ENCODE data around the gene MELK.

Gene MELK

GRCh38 chr9:36664806-36665205, 92.1 kb downstream of the MELK start:
- no peak overlapping the region for H3K9ac ChIP-seq (ENCODE audit: low read depth in 1 of 2, low read length in 2 of 2)

DNA sequence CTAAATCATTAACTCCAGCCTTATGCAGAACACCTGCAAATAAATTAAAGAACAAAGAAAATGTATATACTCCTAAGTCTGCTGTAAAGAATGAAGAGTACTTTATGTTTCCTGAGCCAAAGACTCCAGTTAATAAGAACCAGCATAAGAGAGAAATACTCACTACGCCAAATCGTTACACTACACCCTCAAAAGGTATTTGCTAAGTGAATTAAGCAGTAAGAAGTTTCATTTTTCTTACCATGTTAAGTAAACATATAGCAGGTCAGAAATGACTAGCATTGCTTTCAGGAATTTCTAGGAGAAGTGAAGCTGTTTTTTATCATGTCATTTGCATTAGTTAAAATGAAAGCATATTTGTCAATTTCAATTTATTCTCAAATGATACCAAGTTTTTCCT, 92.7 kb downstream of the MELK start:
- Histone ChIP-seq H3K9me3 (ENCODE audit: control insufficient read depth in 1 of 2, low read length in 2 of 2) (no peaks in the 10 kb centered on the region), H3K36me3 (ENCODE audit: control insufficient read depth in 1 of 2, insufficient read depth in 2 of 2, low read length in 2 of 2) (peaks cover 3 to 8% of the 10 kb centered on the region in 2 donors), H3K27me3 (ENCODE audit: control insufficient read depth in 1 of 2, insufficient read depth in 2 of 2, low read length in 2 of 2) (no peaks in the 10 kb centered on the region), H3K9ac (ENCODE audit: low read depth in 1 of 2, low read length in 2 of 2) (no peak overlapping the region), H3K27ac (ENCODE audit: low read depth, low read length) (no peak overlapping the region), H3K4me3 (ENCODE audit: low read depth in 1 of 2, low read length in 2 of 2) (no peak overlapping the region), H3K4me1 (ENCODE audit: control insufficient read depth in 1 of 2, insufficient read depth in 2 of 2, low read length in 2 of 2) (peaks cover 7% of the 10 kb centered on the region in 2 donors)

More at GRCh38 chr9:36664806-36665205, 92.1 kb downstream of the MELK start:
- H3K9me3 ChIP-seq (ENCODE audit: control insufficient read depth in 1 of 2, low read length in 2 of 2), result no peaks in the 10 kb centered on the region
- H3K27ac ChIP-seq (ENCODE audit: low read depth, low read length), result no peak overlapping the region
- no peaks in the 10 kb centered on the region for H3K27me3 ChIP-seq (ENCODE audit: control insufficient read depth in 1 of 2, insufficient read depth in 2 of 2, low read length in 2 of 2)
- H3K4me3 ChIP-seq (ENCODE audit: low read depth in 1 of 2, low read length in 2 of 2), result no peak overlapping the region
- H3K36me3 ChIP-seq (ENCODE audit: control insufficient read depth in 1 of 2, insufficient read depth in 2 of 2, low read length in 2 of 2), result peaks cover 3 to 8% of the 10 kb centered on the region in 2 donors
- H3K4me1 ChIP-seq (ENCODE audit: control insufficient read depth in 1 of 2, insufficient read depth in 2 of 2, low read length in 2 of 2), result peaks cover 7% of the 10 kb centered on the region in 2 donors

DNA sequence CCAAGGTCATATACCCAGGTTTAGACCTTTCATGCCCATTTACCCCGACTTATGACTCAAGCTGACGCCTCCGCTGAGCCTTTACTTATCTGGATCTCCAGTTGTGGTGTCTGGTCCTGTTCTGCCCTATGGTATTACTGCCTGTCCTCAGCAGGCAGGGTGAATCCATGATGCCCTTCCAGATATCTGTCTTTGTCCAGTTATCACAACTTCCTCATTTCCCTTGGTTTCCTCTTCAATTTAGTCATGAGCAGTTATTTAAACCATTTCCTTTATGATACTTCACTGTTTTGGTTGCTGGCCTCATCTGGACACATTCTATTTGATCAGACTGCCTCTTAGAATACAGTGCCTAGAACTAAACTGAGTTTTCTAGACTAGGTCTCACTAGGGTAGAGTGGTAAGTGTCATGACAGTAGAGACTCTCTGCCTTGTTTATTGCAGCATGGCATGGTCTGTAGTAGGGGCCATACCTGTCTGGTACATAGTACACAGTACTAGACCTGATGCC, 93.3 kb downstream of the MELK start:
- Histone ChIP-seq H3K4me3 (ENCODE audit: low read depth in 1 of 2, low read length in 2 of 2) (no peak overlapping the region), H3K9me3 (ENCODE audit: control insufficient read depth in 1 of 2, low read length in 2 of 2) (no peaks in the 10 kb centered on the region), H3K9ac (ENCODE audit: low read depth in 1 of 2, low read length in 2 of 2) (no peak overlapping the region), H3K4me1 (ENCODE audit: control insufficient read depth in 1 of 2, insufficient read depth in 2 of 2, low read length in 2 of 2) (peaks cover 7% of the 10 kb centered on the region in 2 donors), H3K36me3 (ENCODE audit: control insufficient read depth in 1 of 2, insufficient read depth in 2 of 2, low read length in 2 of 2) (peaks cover 3 to 10% of the 10 kb centered on the region in 2 donors), H3K27me3 (ENCODE audit: control insufficient read depth in 1 of 2, insufficient read depth in 2 of 2, low read length in 2 of 2) (no peaks in the 10 kb centered on the region), H3K27ac (ENCODE audit: low read depth, low read length) (no peak overlapping the region)

GRCh38 chr9:36671561-36671960, 98.9 kb downstream of the MELK start:
- Histone ChIP-seq H3K27me3 (ENCODE audit: control insufficient read depth in 1 of 2, insufficient read depth in 2 of 2, low read length in 2 of 2) (no peaks in the 10 kb centered on the region), H3K27ac (ENCODE audit: low read depth, low read length) (no peak overlapping the region), H3K36me3 (ENCODE audit: control insufficient read depth in 1 of 2, insufficient read depth in 2 of 2, low read length in 2 of 2) (peaks cover 0 to 5% of the 10 kb centered on the region in 2 donors), H3K9ac (ENCODE audit: low read depth in 1 of 2, low read length in 2 of 2) (no peak overlapping the region), H3K4me3 (ENCODE audit: low read depth in 1 of 2, low read length in 2 of 2) (no peak overlapping the region), H3K9me3 (ENCODE audit: control insufficient read depth in 1 of 2, low read length in 2 of 2) (no peaks in the 10 kb centered on the region), H3K4me1 (ENCODE audit: control insufficient read depth in 1 of 2, insufficient read depth in 2 of 2, low read length in 2 of 2) (peaks cover 0 to 1% of the 10 kb centered on the region in 2 donors)

DNA sequence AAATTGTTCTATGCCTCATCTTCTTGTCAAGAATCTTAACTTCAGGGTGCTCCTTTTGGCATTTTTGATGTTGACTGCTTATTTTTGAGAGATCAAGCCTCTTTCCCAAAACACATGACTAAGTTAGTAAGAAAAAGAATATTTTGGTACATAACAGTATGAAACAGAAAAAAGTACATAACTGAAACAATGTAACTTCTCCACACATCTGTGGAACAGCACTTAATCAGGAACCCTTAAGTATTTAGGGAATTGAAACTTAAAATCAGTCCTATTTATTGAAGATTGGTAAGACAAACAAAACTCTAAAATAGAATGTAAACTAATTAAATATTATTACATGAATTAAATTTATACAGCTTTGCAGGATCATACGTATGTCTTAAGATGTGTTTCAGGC, 103.4 kb downstream of the MELK start:
- Histone ChIP-seq H3K27me3 (ENCODE audit: control insufficient read depth in 1 of 2, insufficient read depth in 2 of 2, low read length in 2 of 2) (no peaks in the 10 kb centered on the region), H3K9ac (ENCODE audit: low read depth in 1 of 2, low read length in 2 of 2) (no peak overlapping the region), H3K4me3 (ENCODE audit: low read depth in 1 of 2, low read length in 2 of 2) (no peak overlapping the region), H3K27ac (ENCODE audit: low read depth, low read length) (no peak overlapping the region), H3K9me3 (ENCODE audit: control insufficient read depth in 1 of 2, low read length in 2 of 2) (no peaks in the 10 kb centered on the region), H3K36me3 (ENCODE audit: control insufficient read depth in 1 of 2, insufficient read depth in 2 of 2, low read length in 2 of 2) (peaks cover 0 to 2% of the 10 kb centered on the region in 2 donors), H3K4me1 (ENCODE audit: control insufficient read depth in 1 of 2, insufficient read depth in 2 of 2, low read length in 2 of 2) (no peaks in the 10 kb centered on the region)

- Histone ChIP-seq H3K36me3 (ENCODE audit: control insufficient read depth in 1 of 2, insufficient read depth in 2 of 2, low read length in 2 of 2) (peaks cover 0 to 2% of the 10 kb centered on the region in 2 donors), H3K9ac (ENCODE audit: low read depth in 1 of 2, low read length in 2 of 2) (no peak overlapping the region), H3K9me3 (ENCODE audit: control insufficient read depth in 1 of 2, low read length in 2 of 2) (no peaks in the 10 kb centered on the region), H3K4me3 (ENCODE audit: low read depth in 1 of 2, low read length in 2 of 2) (no peak overlapping the region), H3K27me3 (ENCODE audit: control insufficient read depth in 1 of 2, insufficient read depth in 2 of 2, low read length in 2 of 2) (no peaks in the 10 kb centered on the region), H3K27ac (ENCODE audit: low read depth, low read length) (no peak overlapping the region), H3K4me1 (ENCODE audit: control insufficient read depth in 1 of 2, insufficient read depth in 2 of 2, low read length in 2 of 2) (no peaks in the 10 kb centered on the region)
Observed at GRCh38 chr9:36676778-36677485, 104.2 kb downstream of the MELK start.

- no peaks in the 10 kb centered on the region for H3K4me1 ChIP-seq (ENCODE audit: control insufficient read depth in 1 of 2, insufficient read depth in 2 of 2, low read length in 2 of 2)
- H3K4me3 ChIP-seq (ENCODE audit: low read depth in 1 of 2, low read length in 2 of 2), result no peak overlapping the region
- no peaks in the 10 kb centered on the region for H3K9me3 ChIP-seq (ENCODE audit: control insufficient read depth in 1 of 2, low read length in 2 of 2)
- H3K27ac ChIP-seq (ENCODE audit: low read depth, low read length), result no peak overlapping the region
- H3K27me3 ChIP-seq (ENCODE audit: control insufficient read depth in 1 of 2, insufficient read depth in 2 of 2, low read length in 2 of 2), result no peaks in the 10 kb centered on the region
- peaks cover 0 to 2% of the 10 kb centered on the region in 2 donors for H3K36me3 ChIP-seq (ENCODE audit: control insufficient read depth in 1 of 2, insufficient read depth in 2 of 2, low read length in 2 of 2)
- no peak overlapping the region for H3K9ac ChIP-seq (ENCODE audit: low read depth in 1 of 2, low read length in 2 of 2)
Observed at GRCh38 chr9:36677611-36678010, 104.9 kb downstream of the MELK start.

GRCh38 chr9:36679710-36680109, 107.0 kb downstream of the MELK start:
- Histone ChIP-seq H3K27me3 (ENCODE audit: control insufficient read depth in 1 of 2, insufficient read depth in 2 of 2, low read length in 2 of 2) (no peaks in the 10 kb centered on the region), H3K9me3 (ENCODE audit: control insufficient read depth in 1 of 2, low read length in 2 of 2) (no peaks in the 10 kb centered on the region), H3K9ac (ENCODE audit: low read depth in 1 of 2, low read length in 2 of 2) (no peak overlapping the region), H3K36me3 (ENCODE audit: control insufficient read depth in 1 of 2, insufficient read depth in 2 of 2, low read length in 2 of 2) (peaks cover 0 to 2% of the 10 kb centered on the region in 2 donors), H3K4me1 (ENCODE audit: control insufficient read depth in 1 of 2, insufficient read depth in 2 of 2, low read length in 2 of 2) (no peaks in the 10 kb centered on the region), H3K4me3 (ENCODE audit: low read depth in 1 of 2, low read length in 2 of 2) (no peak overlapping the region), H3K27ac (ENCODE audit: low read depth, low read length) (no peak overlapping the region)

DNA sequence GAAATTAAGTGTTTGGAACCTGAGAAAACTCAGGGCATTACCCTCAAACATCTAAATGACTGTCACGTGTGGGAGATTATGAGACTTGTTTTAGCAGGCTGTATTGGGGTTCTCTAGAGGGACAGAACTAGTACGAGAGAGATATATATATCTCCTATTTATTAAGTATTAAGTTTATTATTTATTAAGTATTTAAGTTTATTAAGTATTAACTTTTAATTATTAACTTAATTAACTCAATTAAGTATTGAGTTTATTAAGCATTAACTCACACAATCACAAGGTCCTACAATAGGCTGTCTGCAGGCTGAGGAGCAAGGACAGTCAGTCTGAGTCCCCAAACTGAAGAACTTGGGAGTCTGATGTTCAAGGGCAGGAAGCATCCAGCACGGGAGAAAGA, 113.8 kb downstream of the MELK start:
- Histone ChIP-seq H3K4me1 (ENCODE audit: control insufficient read depth in 1 of 2, insufficient read depth in 2 of 2, low read length in 2 of 2) (no peaks in the 10 kb centered on the region), H3K27ac (ENCODE audit: low read depth, low read length) (no peak overlapping the region)

GRCh38 chr9:36690412-36691168, 117.9 kb downstream of the MELK start:
- H3K36me3 ChIP-seq (ENCODE audit: control insufficient read depth in 1 of 2, insufficient read depth in 2 of 2, low read length in 2 of 2), result no peaks in the 10 kb centered on the region
- no peaks in the 10 kb centered on the region for H3K9me3 ChIP-seq (ENCODE audit: control insufficient read depth in 1 of 2, low read length in 2 of 2)
- H3K4me3 ChIP-seq (ENCODE audit: low read depth in 1 of 2, low read length in 2 of 2), result no peak overlapping the region
- no peak overlapping the region for H3K27ac ChIP-seq (ENCODE audit: low read depth, low read length)
- no peaks in the 10 kb centered on the region for H3K4me1 ChIP-seq (ENCODE audit: control insufficient read depth in 1 of 2, insufficient read depth in 2 of 2, low read length in 2 of 2)
- H3K9ac ChIP-seq (ENCODE audit: low read depth in 1 of 2, low read length in 2 of 2), result no peak overlapping the region
- no peaks in the 10 kb centered on the region for H3K27me3 ChIP-seq (ENCODE audit: control insufficient read depth in 1 of 2, insufficient read depth in 2 of 2, low read length in 2 of 2)

More for the DNA sequence above, 113.8 kb downstream of the MELK start:
- Histone ChIP-seq H3K9me3 (ENCODE audit: control insufficient read depth in 1 of 2, low read length in 2 of 2) (no peaks in the 10 kb centered on the region), H3K9ac (ENCODE audit: low read depth in 1 of 2, low read length in 2 of 2) (no peak overlapping the region), H3K4me3 (ENCODE audit: low read depth in 1 of 2, low read length in 2 of 2) (no peak overlapping the region), H3K36me3 (ENCODE audit: control insufficient read depth in 1 of 2, insufficient read depth in 2 of 2, low read length in 2 of 2) (no peaks in the 10 kb centered on the region), H3K27me3 (ENCODE audit: control insufficient read depth in 1 of 2, insufficient read depth in 2 of 2, low read length in 2 of 2) (no peaks in the 10 kb centered on the region)
